Adipocyte (in vitro differentiated cells): ENCODE data around the gene ZSCAN5C.
A peak's percentile ranks its signal among the peaks of the same experiment; 100 is the strongest.
"Not testable (repeated sequence)": the region's sequence is repeated elsewhere in the genome, so short reads cannot be mapped to it uniquely, and the experiment has no call there.

ENCODE experiments used
- DNase-seq: peaks from one replicate; pipeline ENCODE4 v3.0.0-alpha.2; 2015; ENCODE audit warnings: low read depth
- H3K27me3 ChIP-seq: replicated peaks from 2 replicates; pipeline ENCODE4 v1.7.0; 2013; ENCODE audit warnings: mild to moderate bottlenecking, low read length, moderate library complexity; ENCODE audit not compliant: control insufficient read depth, insufficient read depth
- H3K36me3 ChIP-seq: 2 replicates; pipeline ENCODE4 v1.7.0; 2013; ENCODE audit warnings: low read length, mild to moderate bottlenecking, moderate library complexity; ENCODE audit not compliant: control insufficient read depth, insufficient read depth, severe bottlenecking
- H3K4me1 ChIP-seq: 2 replicates; pipeline ENCODE4 v1.7.0; 2013; ENCODE audit warnings: mild to moderate bottlenecking, low read length, moderate library complexity; ENCODE audit not compliant: control insufficient read depth, insufficient read depth
- H3K4me3 ChIP-seq: 2 replicates; pipeline ENCODE4 v1.7.0; 2013; ENCODE audit warnings: mild to moderate bottlenecking, low read length, moderate library complexity
- H3K9ac ChIP-seq: 2 replicates; pipeline ENCODE4 v1.7.0; 2013; ENCODE audit warnings: mild to moderate bottlenecking, low read length, moderate library complexity
- H3K9me3 ChIP-seq: 2 replicates; pipeline ENCODE4 v1.7.0; 2013; ENCODE audit warnings: mild to moderate bottlenecking, low read length, moderate library complexity; ENCODE audit not compliant: control insufficient read depth

ZSCAN5C gene

DNA sequence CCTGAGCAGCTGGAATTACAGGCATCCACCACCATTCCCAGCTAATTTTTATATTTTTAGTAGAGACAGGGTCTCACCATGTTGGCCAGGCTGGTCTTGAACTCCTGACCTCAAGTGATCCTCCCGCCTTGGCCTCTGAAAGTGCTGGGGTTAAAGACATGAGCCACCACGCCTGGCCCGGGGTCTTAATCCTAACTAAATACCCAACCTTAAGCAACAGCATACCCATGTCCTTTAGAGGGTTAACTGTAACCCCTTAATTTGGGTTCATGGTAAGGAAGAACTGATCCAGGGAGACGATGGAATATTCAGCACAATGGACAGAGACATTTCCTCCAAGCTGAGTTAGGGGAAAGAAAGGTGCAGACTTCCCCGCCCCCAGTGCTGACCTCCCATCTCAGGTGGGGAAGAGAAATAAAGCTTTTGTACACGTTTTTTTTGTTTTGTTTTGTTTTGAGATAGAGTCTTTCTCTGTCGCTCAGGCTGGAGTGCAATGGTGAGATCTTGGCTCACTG is 35.0 kb upstream of the ZSCAN5C start:
- H3K27me3 ChIP-seq = peaks cover 3% of the 10 kb centered on the region
- DNase-seq = peak; percentile 36

GRCh38 chr19:56170261-56170660 is 31.8 kb upstream of the ZSCAN5C start:
- no peak overlapping the region for H3K4me3 ChIP-seq
- no peaks in the 10 kb centered on the region for H3K9me3 ChIP-seq
- no peaks in the 10 kb centered on the region for H3K4me1 ChIP-seq
- no peak overlapping the region for H3K9ac ChIP-seq
- DNase-seq = no peak
- H3K27me3 ChIP-seq = peaks cover 24% of the 10 kb centered on the region
- no peaks in the 10 kb centered on the region for H3K36me3 ChIP-seq

More for the DNA sequence above, 35.0 kb upstream of the ZSCAN5C start:
- H3K9ac ChIP-seq = no peak overlapping the region
- no peaks in the 10 kb centered on the region for H3K36me3 ChIP-seq
- no peak overlapping the region for H3K4me3 ChIP-seq
- H3K9me3 ChIP-seq = no peaks in the 10 kb centered on the region
- H3K4me1 ChIP-seq = no peaks in the 10 kb centered on the region

- no peaks in the 10 kb centered on the region for H3K9me3 ChIP-seq
- H3K9ac ChIP-seq = no peak overlapping the region
- no peak for DNase-seq
- no peaks in the 10 kb centered on the region for H3K36me3 ChIP-seq
- H3K27me3 ChIP-seq = peaks cover 39% of the 10 kb centered on the region
- H3K4me1 ChIP-seq = no peaks in the 10 kb centered on the region
- H3K4me3 ChIP-seq = no peak overlapping the region
Observed at GRCh38 chr19:56174086-56174485, 28.0 kb upstream of the ZSCAN5C start.

GRCh38 chr19:56174550-56174949 is 27.5 kb upstream of the ZSCAN5C start:
- no peak overlapping the region for H3K9ac ChIP-seq
- no peak for DNase-seq
- H3K4me1 ChIP-seq = no peaks in the 10 kb centered on the region
- no peaks in the 10 kb centered on the region for H3K36me3 ChIP-seq
- H3K27me3 ChIP-seq = peaks cover 39% of the 10 kb centered on the region
- no peaks in the 10 kb centered on the region for H3K9me3 ChIP-seq
- H3K4me3 ChIP-seq = no peak overlapping the region

- not testable (repeated sequence) for H3K9me3 ChIP-seq, H3K4me3 ChIP-seq, DNase-seq, H3K9ac ChIP-seq, H3K4me1 ChIP-seq, H3K36me3 ChIP-seq
- H3K27me3 ChIP-seq = peaks cover 44% of the 10 kb centered on the region
Observed at GRCh38 chr19:56175861-56176307, 26.2 kb upstream of the ZSCAN5C start, which contains the start of gene GALP. Gene GALP, plus strand, starts transcription at chr19:56176008. Its CDS starts 1,101 bp downstream, at chr19:56177109.

DNA sequence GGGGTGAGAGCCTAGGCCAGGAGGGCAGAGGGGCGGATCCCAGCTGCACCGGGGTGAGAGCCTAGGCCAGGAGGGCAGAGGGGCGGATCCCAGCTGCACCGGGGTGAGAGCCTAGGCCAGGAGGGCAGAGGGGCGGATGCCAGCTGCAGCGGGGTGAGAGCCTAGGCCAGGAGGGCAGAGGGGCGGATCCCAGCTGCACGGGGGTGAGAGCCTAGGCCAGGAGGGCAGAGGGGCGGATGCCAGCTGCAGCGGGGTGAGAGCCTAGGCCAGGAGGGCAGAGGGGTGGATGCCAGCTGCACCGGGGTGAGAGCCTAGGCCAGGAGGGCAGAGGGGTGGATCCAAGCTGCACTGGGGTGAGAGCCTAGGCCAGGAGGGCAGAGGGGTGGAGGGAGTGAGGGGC is 25.8 kb upstream of the ZSCAN5C start:
- not testable (repeated sequence) for H3K4me3 ChIP-seq, H3K4me1 ChIP-seq, H3K36me3 ChIP-seq, H3K9me3 ChIP-seq, H3K9ac ChIP-seq, DNase-seq
- H3K27me3 ChIP-seq = peaks cover 44% of the 10 kb centered on the region

- H3K4me3 ChIP-seq = no peak overlapping the region
Observed at GRCh38 chr19:56176881-56177280, 25.2 kb upstream of the ZSCAN5C start.

DNA sequence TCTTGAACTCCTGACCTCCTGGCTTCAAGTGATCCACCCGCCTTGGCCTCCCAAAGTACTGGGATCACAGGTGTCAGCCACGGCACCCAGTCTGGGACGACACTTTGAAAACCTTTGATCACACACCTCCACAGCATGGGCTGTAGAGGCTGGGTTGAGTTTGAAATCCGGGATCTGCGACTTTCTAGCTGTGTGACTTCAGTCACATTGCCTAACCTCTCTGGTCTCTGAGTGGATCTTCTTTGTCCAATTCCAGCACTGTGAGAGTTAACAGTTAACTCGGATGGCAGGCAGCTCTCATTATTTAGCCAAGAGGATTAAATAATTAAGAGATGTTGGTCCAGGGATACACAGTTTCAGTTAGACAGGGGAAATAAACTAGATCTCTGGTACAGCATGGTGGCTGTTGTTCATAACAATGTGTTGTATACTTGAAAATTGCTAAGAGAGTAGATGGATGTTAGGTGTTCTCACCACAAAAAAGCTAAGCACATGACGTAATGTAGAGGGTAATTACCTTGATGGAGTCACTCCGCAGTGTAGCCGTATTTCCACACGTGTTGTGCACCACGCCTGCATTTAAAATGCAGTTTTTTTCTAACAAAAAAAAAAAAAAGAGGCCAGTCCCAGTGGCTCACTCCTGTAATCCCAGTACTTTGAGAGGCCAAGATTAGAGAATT is 24.4 kb upstream of the ZSCAN5C start:
- H3K27me3 ChIP-seq = peaks cover 49% of the 10 kb centered on the region
- DNase-seq = no peak
- H3K4me3 ChIP-seq = no peak overlapping the region
- no peaks in the 10 kb centered on the region for H3K4me1 ChIP-seq
- H3K36me3 ChIP-seq = no peaks in the 10 kb centered on the region
- H3K9me3 ChIP-seq = no peaks in the 10 kb centered on the region
- no peak overlapping the region for H3K9ac ChIP-seq

More at GRCh38 chr19:56176881-56177280, 25.2 kb upstream of the ZSCAN5C start:
- DNase-seq = no peak
- no peaks in the 10 kb centered on the region for H3K36me3 ChIP-seq
- H3K27me3 ChIP-seq = peaks cover 49% of the 10 kb centered on the region
- no peak overlapping the region for H3K9ac ChIP-seq
- no peaks in the 10 kb centered on the region for H3K9me3 ChIP-seq
- no peaks in the 10 kb centered on the region for H3K4me1 ChIP-seq

- Histone ChIP-seq H3K9ac (no peak overlapping the region), H3K36me3 (no peaks in the 10 kb centered on the region), H3K9me3 (no peaks in the 10 kb centered on the region), H3K27me3 (peaks cover 15% of the 10 kb centered on the region), H3K4me3 (no peak overlapping the region), H3K4me1 (no peaks in the 10 kb centered on the region)
- DNase-seq = no peak
Observed at GRCh38 chr19:56189785-56190184, 12.3 kb upstream of the ZSCAN5C start.

GRCh38 chr19:56191115-56191514 is 11.0 kb upstream of the ZSCAN5C start:
- Histone ChIP-seq H3K9ac (no peak overlapping the region), H3K9me3 (no peaks in the 10 kb centered on the region), H3K4me1 (no peaks in the 10 kb centered on the region), H3K36me3 (no peaks in the 10 kb centered on the region), H3K4me3 (no peak overlapping the region), H3K27me3 (peaks cover 15% of the 10 kb centered on the region)
- DNase-seq = no peak

- Histone ChIP-seq H3K27me3 (peaks cover 15% of the 10 kb centered on the region), H3K4me1 (no peaks in the 10 kb centered on the region), H3K36me3 (no peaks in the 10 kb centered on the region), H3K9ac (no peak overlapping the region), H3K4me3 (no peak overlapping the region), H3K9me3 (no peaks in the 10 kb centered on the region)
- DNase-seq = no peak
Observed at GRCh38 chr19:56191711-56192110, 10.4 kb upstream of the ZSCAN5C start.
